IMR-90 (cell line): Measurements from ENCODE around the gene CDH12. TPM values are rescaled to one million over a fixed set of nuclear protein-coding genes. Genes with fewer than 3 reads are reported as not detected.

Experiments
- ATAC-seq: fragments of 200-7000 bp; cut with Tn5 transposase; 2 replicates; pipeline ENCODE4 v1.9.1; 2020; ENCODE audit warnings: low read depth, mild to moderate bottlenecking, moderate library complexity
- BruUV-seq: library from RNA; stranded (reverse); fragments of 400-500 nt; replicated peaks from 2 replicates; lab custom pipeline; 2021; lab: Mats Ljungman, UMichigan
- CTCF ChIA-PET: fragments of 300-600 bp; formaldehyde crosslinking; extraction: SDS; loops from one replicate; lab custom pipeline; 2021; ENCODE audit warnings: antibody characterized with exemption; lab: Yijun Ruan, JAX
- POLR2A ChIA-PET: fragments of 300-600 bp; sonication (Branson Sonifier 250); formaldehyde crosslinking; loops from one replicate; lab custom pipeline; 2022; ENCODE audit warnings: antibody characterized with exemption; ENCODE audit not compliant: unreplicated experiment; lab: Charles Lee
- DNase-seq: peaks from one replicate; pipeline ENCODE4 v3.0.0; 2013
- H2AFZ ChIP-seq: replicated peaks from 2 replicates; pipeline ENCODE3; 2013; ENCODE audit warnings: low read length, mild to moderate bottlenecking; ENCODE audit not compliant: poor library complexity
- H2AK5ac ChIP-seq: 2 replicates; pipeline ENCODE4 v1.6.1; 2013; ENCODE audit warnings: low read depth, low read length, inconsistent platforms
- H2AK9ac ChIP-seq: replicated peaks from 2 replicates; pipeline ENCODE3; 2013; ENCODE audit warnings: mild to moderate bottlenecking, low read depth, low read length, moderate library complexity; ENCODE audit not compliant: poor library complexity
- H2BK120ac ChIP-seq: 2 replicates; pipeline ENCODE4 v1.6.1; 2013; ENCODE audit warnings: low read depth, low read length, inconsistent platforms
- H2BK15ac ChIP-seq: 3 replicates; pipeline ENCODE4 v1.6.1; 2013; ENCODE audit warnings: low read depth, low read length, inconsistent platforms
- H2BK20ac ChIP-seq: 2 replicates; pipeline ENCODE4 v1.6.1; 2013; ENCODE audit warnings: low read depth, mild to moderate bottlenecking, inconsistent platforms, low read length, moderate library complexity
- H2BK5ac ChIP-seq: 2 replicates; pipeline ENCODE4 v1.6.1; 2013; ENCODE audit warnings: mild to moderate bottlenecking, low read depth, low read length, inconsistent platforms; ENCODE audit not compliant: poor library complexity, severe bottlenecking
- H3K14ac ChIP-seq: replicated peaks from 2 replicates; pipeline ENCODE4 v1.6.1; 2013; ENCODE audit warnings: low read depth, low read length, inconsistent platforms
- H3K18ac ChIP-seq: 2 replicates; pipeline ENCODE4 v1.6.1; 2013; ENCODE audit warnings: low read depth, low read length, control low read depth
- H3K23ac ChIP-seq: 2 replicates; pipeline ENCODE4 v1.6.1; 2013; ENCODE audit warnings: low read depth, low read length, inconsistent platforms
- H3K27ac ChIP-seq: 2 replicates; pipeline ENCODE4 v1.5.1; 2013; ENCODE audit warnings: mild to moderate bottlenecking, control low read depth, low read length; ENCODE audit not compliant: insufficient read depth
- H3K27me3 ChIP-seq: 2 replicates; pipeline ENCODE4 v1.6.1; 2013; ENCODE audit warnings: low read length; ENCODE audit not compliant: control insufficient read depth, insufficient read depth
- H3K36me3 ChIP-seq: 2 replicates; pipeline ENCODE4 v1.6.1; 2013; ENCODE audit warnings: low read length, mixed read lengths; ENCODE audit not compliant: control insufficient read depth, insufficient read depth
- H3K4ac ChIP-seq: 2 replicates; pipeline ENCODE4 v1.6.1; 2013; ENCODE audit warnings: low read depth, low read length, inconsistent platforms
- H3K4me1 ChIP-seq: 2 replicates; pipeline ENCODE4 v1.6.1; 2013; ENCODE audit warnings: low read length, mixed read lengths; ENCODE audit not compliant: control insufficient read depth, insufficient read depth
- H3K4me2 ChIP-seq: 2 replicates; pipeline ENCODE4 v1.6.1; 2013; ENCODE audit warnings: low read depth, mild to moderate bottlenecking, control low read depth, low read length, moderate library complexity
- H3K4me3 ChIP-seq: 2 replicates; pipeline ENCODE4 v1.5.1; 2013; ENCODE audit warnings: low read depth, mild to moderate bottlenecking, control low read depth, low read length, moderate library complexity; ENCODE audit not compliant: insufficient read depth
- H3K56ac ChIP-seq: 2 replicates; pipeline ENCODE4 v1.6.1; 2013; ENCODE audit warnings: low read length, inconsistent platforms; ENCODE audit not compliant: insufficient read depth; ENCODE audit errors: extremely low read depth
- H3K79me1 ChIP-seq, 2 experiments: 2 replicates each; pipeline ENCODE4 v1.6.1; 2013; ENCODE audit warnings: low read length in 2 of 2, inconsistent platforms in 1 of 2, low read depth in 1 of 2
- H3K9ac ChIP-seq: 2 replicates; pipeline ENCODE4 v1.6.1; 2013; ENCODE audit warnings: low read depth, low read length, control low read depth
- H3K9me1 ChIP-seq: 2 replicates; pipeline ENCODE4 v1.6.1; 2013; ENCODE audit warnings: low read length, inconsistent platforms; ENCODE audit not compliant: insufficient read depth
- H3K9me3 ChIP-seq: 2 replicates; pipeline ENCODE4 v1.6.1; 2013; ENCODE audit warnings: low read length; ENCODE audit not compliant: control insufficient read depth, insufficient read depth
- H4K20me1 ChIP-seq: 2 replicates; pipeline ENCODE4 v1.6.1; 2013; ENCODE audit warnings: low read length, inconsistent platforms; ENCODE audit not compliant: insufficient read depth
- H4K5ac ChIP-seq: 2 replicates; pipeline ENCODE4 v1.6.1; 2013; ENCODE audit warnings: mild to moderate bottlenecking, low read depth, low read length, control low read depth
- H4K8ac ChIP-seq, 2 experiments: 2 replicates each; pipeline ENCODE4 v1.6.1; 2013; ENCODE audit warnings: low read depth in 2 of 2, low read length in 2 of 2, control low read depth in 1 of 2, inconsistent platforms in 1 of 2
- H4K91ac ChIP-seq: 2 replicates; pipeline ENCODE4 v1.6.1; 2013; ENCODE audit warnings: low read depth, low read length, inconsistent platforms; ENCODE audit not compliant: insufficient read depth
- BHLHE40 ChIP-seq: fragments of 150-350 bp; IDR thresholded peaks from 2 replicates; pipeline ENCODE4 v1.6.1; 2016; ENCODE audit warnings: mild to moderate bottlenecking, low read depth, low read length
- CHD1 ChIP-seq: IDR thresholded peaks from 2 replicates; pipeline ENCODE4 v1.6.1; 2012; ENCODE audit warnings: low read depth, low read length, improper control_type of control experiment
- FOS ChIP-seq: fragments of 150-350 bp; IDR thresholded peaks from 2 replicates; pipeline ENCODE4 v1.6.1; 2016; ENCODE audit warnings: low read depth, low read length
- POLR2A ChIP-seq: IDR thresholded peaks from 2 replicates; pipeline ENCODE4 v1.6.1; 2012; ENCODE audit warnings: mild to moderate bottlenecking, low read depth, low read length
- RCOR1 ChIP-seq: IDR thresholded peaks from 2 replicates; pipeline ENCODE4 v1.6.1; 2012; ENCODE audit warnings: mild to moderate bottlenecking, low read length, improper control_type of control experiment; ENCODE audit not compliant: insufficient replicate concordance
- RFX5 ChIP-seq: IDR thresholded peaks from 2 replicates; pipeline ENCODE4 v1.8.0; 2012; ENCODE audit warnings: low read depth, mild to moderate bottlenecking, low read length, moderate library complexity
- WGBS, 2 experiments: methylation state at CpG; one replicate each; pipeline versions ENCODE4 v1.1.5 to v1.1.7; 2013; ENCODE audit warnings: missing lambda C conversion rate in 2 of 2; ENCODE audit not compliant: insufficient read length in 1 of 2; ENCODE audit errors: extremely low coverage in 2 of 2; 5-methylcytosine and 5-hydroxymethylcytosine counted together
- dilution Hi-C: fragments of 300-500 bp; cut with HindIII; formaldehyde crosslinking; loops from one replicate; pipeline ENCODE4 v1.14.3; 2018; ENCODE audit warnings: low sequenced_read_pairs; ENCODE audit not compliant: unreplicated experiment
- in situ Hi-C: fragments of 300-500 bp; cut with MboI; formaldehyde crosslinking; loops from 3 replicates; pipeline ENCODE4 v1.14.3; 2019; ENCODE audit warnings: low sequenced_read_pairs, inconsistent platforms, mixed read lengths
- intact Hi-C: fragments of 100-400 bp; cut with micrococcal nuclease; formaldehyde crosslinking; loops from 2 replicates; pipeline ENCODE4 v1.10.0; 2022
- polyA plus RNA-seq, 3 experiments: library from polyadenylated mRNA; depleted of rRNA; stranded (reverse); fragments of >200 nt; gene quantifications; 2 replicates each; pipeline ENCODE4 v1.2.3, GENCODE V29; 2012; ENCODE audit warnings: low replicate concordance in 1 of 3
- total RNA-seq: library from RNA; depleted of rRNA; stranded (reverse); fragments of >200 nt; gene quantifications from 2 replicates; pipeline ENCODE4 v1.2.3, GENCODE V29; 2012
- TF ChIP-seq, protein P1 (sequence below): fragments of 150-350 bp; IDR thresholded peaks from 2 replicates; pipeline ENCODE4 v1.6.1; 2016; ENCODE audit warnings: low read depth, mild to moderate bottlenecking, low read length, moderate library complexity, borderline replicate concordance
- TF ChIP-seq, protein P2 (sequence below): fragments of 150-350 bp; IDR thresholded peaks from 2 replicates; pipeline ENCODE4 v1.6.1; 2017; ENCODE audit warnings: mild to moderate bottlenecking, antibody characterized with exemption, low read length, low read depth

Gene CDH12
- total and polyA plus RNA-seq, 2 of the 4 experiments (the other 2 are of a cell fraction), result not detected

DNA sequence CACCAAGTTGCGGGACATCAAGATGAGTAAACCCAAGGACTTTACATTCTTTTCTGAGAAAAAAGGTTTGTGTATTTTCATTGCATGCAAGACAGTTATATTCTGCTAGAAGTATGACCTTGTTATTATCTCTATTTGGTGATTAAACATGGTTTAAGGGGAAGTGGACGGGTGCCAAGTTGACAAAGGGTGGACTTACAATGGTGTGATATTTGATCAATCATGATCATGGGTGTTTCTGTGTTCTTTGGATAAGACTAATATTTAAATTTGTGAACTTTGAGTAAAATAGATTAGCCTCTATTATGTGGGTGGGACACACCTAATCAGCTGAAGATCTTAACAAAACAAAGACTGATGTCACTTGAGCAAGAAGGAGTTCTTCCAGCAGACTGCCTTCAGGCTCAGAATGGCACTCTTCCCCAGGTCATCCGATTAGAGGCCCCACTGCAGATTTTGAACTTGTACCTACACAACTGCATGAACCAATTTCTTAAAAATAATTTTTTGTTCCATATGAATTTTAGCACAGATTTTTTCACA, 782.9 kb downstream of the CDH12 start:
- DNase-seq (no peak), ATAC-seq (no peak)
- H3K4me2 ChIP-seq, result no peak overlapping the region
- no peaks in the 10 kb centered on the region for H4K20me1 ChIP-seq
- no CpG with 5 or more reads among the region's 3 CpGs for WGBS, 2 experiments
- H3K9me1 ChIP-seq, result no peaks in the 10 kb centered on the region
- H2AK5ac ChIP-seq, result no peak overlapping the region
- H2BK20ac ChIP-seq, result no peak overlapping the region
- H2BK15ac ChIP-seq, result no peak overlapping the region
- H2AK9ac ChIP-seq, result no peak overlapping the region
- H3K14ac ChIP-seq, result no peak overlapping the region
- H3K9me3 ChIP-seq, result no peaks in the 10 kb centered on the region
- no peaks in the 10 kb centered on the region for H3K36me3 ChIP-seq
- no peaks in the 10 kb centered on the region for H3K27me3 ChIP-seq
- ChIA-PET CTCF (no interaction called here), POLR2A (no interaction called here)
- no peak overlapping the region for H3K23ac ChIP-seq
- TF ChIP-seq, protein P1, sequence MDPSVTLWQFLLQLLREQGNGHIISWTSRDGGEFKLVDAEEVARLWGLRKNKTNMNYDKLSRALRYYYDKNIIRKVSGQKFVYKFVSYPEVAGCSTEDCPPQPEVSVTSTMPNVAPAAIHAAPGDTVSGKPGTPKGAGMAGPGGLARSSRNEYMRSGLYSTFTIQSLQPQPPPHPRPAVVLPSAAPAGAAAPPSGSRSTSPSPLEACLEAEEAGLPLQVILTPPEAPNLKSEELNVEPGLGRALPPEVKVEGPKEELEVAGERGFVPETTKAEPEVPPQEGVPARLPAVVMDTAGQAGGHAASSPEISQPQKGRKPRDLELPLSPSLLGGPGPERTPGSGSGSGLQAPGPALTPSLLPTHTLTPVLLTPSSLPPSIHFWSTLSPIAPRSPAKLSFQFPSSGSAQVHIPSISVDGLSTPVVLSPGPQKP, result no peak
- TF ChIP-seq, protein P2, sequence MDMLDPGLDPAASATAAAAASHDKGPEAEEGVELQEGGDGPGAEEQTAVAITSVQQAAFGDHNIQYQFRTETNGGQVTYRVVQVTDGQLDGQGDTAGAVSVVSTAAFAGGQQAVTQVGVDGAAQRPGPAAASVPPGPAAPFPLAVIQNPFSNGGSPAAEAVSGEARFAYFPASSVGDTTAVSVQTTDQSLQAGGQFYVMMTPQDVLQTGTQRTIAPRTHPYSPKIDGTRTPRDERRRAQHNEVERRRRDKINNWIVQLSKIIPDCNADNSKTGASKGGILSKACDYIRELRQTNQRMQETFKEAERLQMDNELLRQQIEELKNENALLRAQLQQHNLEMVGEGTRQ, result no peak
- no peak for TF ChIP-seq RCOR1
- no peak for TF ChIP-seq FOS
- no peak for TF ChIP-seq POLR2A
- no peak for TF ChIP-seq CHD1
- TF ChIP-seq RFX5, result no peak
- no peak for TF ChIP-seq BHLHE40
- no peak overlapping the region for H2AFZ ChIP-seq
- no peak overlapping the region for H3K27ac ChIP-seq
- no peak overlapping the region for H4K8ac ChIP-seq
- no peak overlapping the region for H4K5ac ChIP-seq
- no peak overlapping the region for H3K4ac ChIP-seq
- dilution Hi-C loops (no loop called here), intact Hi-C loops (no loop called here), in situ Hi-C loops (no loop called here)
- H3K9ac ChIP-seq, result no peak overlapping the region
- H3K79me1 ChIP-seq, result no peaks in the 10 kb centered on the region
- no peak overlapping the region for H2BK5ac ChIP-seq
- no TSS peak for BruUV-seq
- no peaks in the 10 kb centered on the region for H3K4me1 ChIP-seq
- H3K18ac ChIP-seq, result no peak overlapping the region
- H2BK120ac ChIP-seq, result no peak overlapping the region
- no peak overlapping the region for H3K56ac ChIP-seq
- H3K4me3 ChIP-seq, result no peak overlapping the region
- no peak overlapping the region for H4K91ac ChIP-seq
